Measurements from ENCODE around the gene MMD.

DNA sequence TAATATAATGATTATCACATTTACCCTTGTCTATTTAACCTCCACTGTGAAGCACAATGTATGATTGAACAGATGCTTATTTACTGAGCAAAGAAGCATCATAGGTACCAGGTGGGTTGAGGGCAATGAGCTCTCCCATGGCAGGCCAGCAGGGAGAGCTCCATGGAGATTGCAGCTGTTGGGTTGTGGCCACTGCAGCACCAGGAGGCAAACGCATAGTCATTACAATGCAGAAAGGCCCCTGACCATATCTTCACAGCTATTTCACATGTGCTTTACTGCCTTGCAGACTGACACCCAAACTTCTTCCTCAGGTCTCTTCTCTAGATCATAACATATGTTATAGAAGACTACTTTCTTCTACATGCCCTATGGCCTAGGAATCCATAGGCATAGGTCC is 75.0 kb downstream of the MMD start:
- TF ChIP-seq, protein P1, sequence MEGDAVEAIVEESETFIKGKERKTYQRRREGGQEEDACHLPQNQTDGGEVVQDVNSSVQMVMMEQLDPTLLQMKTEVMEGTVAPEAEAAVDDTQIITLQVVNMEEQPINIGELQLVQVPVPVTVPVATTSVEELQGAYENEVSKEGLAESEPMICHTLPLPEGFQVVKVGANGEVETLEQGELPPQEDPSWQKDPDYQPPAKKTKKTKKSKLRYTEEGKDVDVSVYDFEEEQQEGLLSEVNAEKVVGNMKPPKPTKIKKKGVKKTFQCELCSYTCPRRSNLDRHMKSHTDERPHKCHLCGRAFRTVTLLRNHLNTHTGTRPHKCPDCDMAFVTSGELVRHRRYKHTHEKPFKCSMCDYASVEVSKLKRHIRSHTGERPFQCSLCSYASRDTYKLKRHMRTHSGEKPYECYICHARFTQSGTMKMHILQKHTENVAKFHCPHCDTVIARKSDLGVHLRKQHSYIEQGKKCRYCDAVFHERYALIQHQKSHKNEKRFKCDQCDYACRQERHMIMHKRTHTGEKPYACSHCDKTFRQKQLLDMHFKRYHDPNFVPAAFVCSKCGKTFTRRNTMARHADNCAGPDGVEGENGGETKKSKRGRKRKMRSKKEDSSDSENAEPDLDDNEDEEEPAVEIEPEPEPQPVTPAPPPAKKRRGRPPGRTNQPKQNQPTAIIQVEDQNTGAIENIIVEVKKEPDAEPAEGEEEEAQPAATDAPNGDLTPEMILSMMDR (IDR thresholded peaks at IDR 0.05 in 2 of 3, conservative IDR thresholded peaks at IDR 0.05 in 1 of 3; ENCODE audit: insufficient read depth in 2 of 3, low read depth in 1 of 3, low read length in 3 of 3), result no peak
- TF ChIP-seq EZH2 (IDR thresholded peaks at IDR 0.05; ENCODE audit: borderline replicate concordance, low read depth, low read length) (no peak), ELF4 (CRISPR knock-in tag; IDR thresholded peaks at IDR 0.05) (no peak), CBFA2T2 (conservative IDR thresholded peaks at IDR 0.05) (no peak), FIP1L1 (IDR thresholded peaks at IDR 0.05; ENCODE audit: low read depth, low read length, poor library complexity, severe bottlenecking) (no peak), ZNF12 (CRISPR knock-in tag; IDR thresholded peaks at IDR 0.05) (no peak)

All from K562 (cell line).